GM18520 (cell line): ENCODE data around the gene NACC2.

Experiments used
- ATAC-seq: cut with Tn5 transposase; IDR thresholded peaks from one replicate; pipeline ENCODE4 v1.9.1; 2021; ENCODE audit not compliant: unreplicated experiment

Gene NACC2

DNA sequence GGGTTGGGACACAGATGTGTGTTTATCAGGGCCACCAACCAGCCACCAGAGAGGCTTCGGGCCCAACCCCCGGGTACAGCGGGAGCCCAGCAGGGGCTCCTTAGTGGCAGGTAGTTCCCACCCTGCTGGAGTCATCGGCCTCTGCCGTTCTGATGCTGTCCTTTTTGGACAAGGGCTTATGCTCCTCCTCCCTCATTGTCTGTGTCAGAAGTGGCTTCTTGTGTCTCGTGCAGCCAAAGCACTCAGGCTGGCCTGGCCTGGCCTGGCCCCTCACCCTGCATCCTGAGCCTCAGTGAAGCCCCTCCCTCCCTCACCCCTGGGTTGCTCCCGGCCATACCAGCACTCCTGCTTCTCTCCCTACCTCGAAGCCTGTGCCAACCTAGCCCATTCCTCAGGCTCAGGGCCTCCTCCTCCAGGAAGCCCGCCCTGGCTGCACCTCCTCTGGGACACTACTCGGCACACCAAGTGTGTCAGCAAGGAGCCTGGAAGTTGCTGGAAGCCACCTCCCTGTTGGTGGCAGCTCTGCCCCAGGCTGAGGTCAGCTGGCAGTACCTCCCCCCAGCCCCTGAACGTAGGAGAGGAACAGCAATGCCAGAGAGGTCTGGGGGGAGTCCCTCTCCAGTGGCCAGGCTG is 129.8 kb downstream of the NACC2 start:
- no peak for ATAC-seq

DNA sequence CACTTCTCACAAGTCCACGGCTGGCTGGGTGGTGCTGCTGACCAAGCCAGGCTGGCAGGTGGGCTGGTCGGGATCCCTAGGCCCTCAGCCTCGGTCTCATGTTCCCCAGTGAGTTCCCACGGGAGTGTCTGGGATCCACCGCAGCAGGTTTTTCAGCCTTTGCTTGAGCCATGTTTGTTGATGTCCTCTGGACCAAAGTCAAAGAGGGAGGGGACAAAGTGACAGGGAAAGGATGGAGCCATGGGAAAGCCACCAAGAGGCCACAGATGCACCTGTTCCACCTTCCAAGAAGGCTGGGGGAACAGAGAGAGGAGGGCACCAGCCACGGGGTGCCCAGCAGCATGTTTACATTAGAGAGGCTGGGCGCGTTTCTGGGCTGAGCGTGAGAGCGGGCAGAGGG is 131.2 kb downstream of the NACC2 start:
- no peak for ATAC-seq

DNA sequence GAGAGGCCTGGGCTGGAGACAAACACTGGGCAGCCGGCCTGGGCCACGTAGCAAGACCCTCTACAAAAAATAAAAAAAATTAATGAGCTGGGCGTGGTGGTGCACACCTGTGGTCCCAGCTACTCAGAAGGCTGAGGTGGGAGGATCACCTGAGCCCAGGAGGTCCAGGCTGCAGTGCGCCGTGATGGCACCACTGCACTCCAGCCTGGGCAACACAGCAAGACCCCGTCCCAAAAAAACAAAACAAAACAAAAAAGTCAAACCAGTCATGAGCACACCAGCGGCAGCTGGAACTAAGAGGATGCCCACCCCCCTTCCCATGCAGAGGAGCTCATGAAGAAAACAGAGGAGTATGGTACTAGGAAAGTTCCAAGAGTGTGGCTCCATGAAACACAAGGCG is 131.8 kb downstream of the NACC2 start:
- no peak for ATAC-seq

DNA sequence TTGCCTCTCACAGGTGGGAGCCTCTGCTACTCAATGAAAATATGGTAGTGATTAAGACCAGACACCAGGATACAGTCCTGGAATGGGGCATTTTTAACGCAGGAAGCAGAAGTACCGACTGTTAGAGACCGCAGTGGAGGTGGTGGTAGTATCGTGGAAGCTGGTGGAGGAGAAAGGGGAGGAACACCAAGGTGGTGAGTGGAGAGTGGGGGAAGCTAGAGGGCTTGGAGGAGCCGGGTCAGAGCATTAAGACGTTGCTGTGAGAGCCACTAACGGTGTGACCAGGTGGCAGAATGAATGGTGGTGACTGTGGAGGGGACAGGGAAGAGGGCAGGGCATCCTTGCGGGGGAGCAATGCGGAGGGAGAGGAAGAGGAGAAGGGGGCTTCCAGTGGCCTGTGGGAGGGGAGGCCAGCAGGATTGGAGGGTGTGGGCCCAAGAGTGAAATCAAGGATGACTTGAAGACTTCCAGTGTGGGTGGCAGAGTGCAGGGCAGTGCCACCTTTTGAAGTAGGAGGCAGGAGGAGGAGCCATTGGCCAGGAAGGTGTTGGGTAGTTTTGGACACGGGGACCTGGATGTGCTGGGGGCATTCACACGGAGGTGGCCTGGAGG is 132.3 kb downstream of the NACC2 start:
- no peak for ATAC-seq

DNA sequence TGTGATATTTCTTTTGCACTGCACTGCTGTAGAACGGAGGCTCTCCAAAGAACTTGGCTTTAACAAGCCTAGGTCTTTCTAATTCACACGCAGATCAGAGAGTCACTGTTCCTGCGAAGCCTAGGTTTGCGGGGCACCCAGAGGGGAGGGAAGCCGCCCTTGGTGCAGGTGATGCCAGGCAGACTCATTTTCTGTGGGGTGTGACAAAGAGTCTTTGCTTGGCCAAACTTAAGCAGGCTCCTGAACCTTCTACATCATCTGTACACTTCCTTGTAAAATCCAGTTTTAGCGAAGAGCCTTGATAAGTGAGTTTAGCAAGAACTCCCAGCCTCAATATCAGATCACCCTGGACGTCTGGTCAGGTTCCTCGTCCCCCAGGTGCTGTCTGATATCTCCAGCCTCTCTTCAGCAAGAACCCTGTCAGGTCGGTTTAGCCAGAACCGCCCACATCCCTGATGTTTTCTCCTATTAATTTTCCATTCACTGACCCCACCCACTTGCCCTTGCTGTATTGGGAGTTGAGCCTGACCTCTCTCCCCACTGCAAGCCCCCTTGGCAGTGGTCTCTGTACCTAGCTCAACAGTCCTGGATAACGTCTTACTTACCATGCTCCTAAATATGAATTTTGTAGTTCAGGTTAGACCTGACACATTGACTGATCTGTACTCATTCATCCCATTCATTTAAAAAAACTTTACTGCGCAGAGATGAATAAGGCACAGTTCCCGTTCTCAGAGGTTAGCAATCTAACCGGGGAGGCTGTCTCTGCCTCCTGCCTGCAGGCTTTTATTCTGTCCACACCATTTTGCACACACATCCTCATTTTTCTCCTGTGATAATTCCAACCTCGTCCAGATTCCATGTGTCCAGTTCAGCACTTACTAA is 133.0 kb downstream of the NACC2 start:
- no peak for ATAC-seq

DNA sequence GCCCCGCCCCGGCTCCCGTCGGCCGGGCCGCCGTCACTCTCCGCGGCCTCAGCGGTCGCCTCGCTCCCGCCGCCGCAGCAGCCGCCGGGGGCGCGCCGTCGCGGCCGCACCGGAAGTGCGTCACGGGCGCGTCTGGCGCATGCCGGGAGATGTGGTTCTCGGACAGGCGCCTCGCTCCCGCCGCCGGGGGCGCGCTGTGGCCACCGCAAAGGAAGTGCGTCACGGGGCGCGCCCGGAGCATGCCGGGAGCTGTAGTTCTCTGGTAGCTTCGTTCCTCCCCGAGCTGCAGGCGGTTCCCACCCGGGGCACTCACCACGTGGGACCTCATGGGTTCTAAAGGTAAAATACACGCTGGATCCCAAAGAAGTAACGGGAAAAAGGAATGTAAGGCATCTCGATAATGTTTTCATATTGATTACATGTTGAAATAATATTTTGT is 133.8 kb downstream of the NACC2 start, which contains the start of gene UBAC1:
TSS of gene UBAC1 (minus strand) at position 97 of the 439 bp plus-strand sequence. CDS start 211 bp downstream, outside the sequence.
- peak; percentile 93 for ATAC-seq

DNA sequence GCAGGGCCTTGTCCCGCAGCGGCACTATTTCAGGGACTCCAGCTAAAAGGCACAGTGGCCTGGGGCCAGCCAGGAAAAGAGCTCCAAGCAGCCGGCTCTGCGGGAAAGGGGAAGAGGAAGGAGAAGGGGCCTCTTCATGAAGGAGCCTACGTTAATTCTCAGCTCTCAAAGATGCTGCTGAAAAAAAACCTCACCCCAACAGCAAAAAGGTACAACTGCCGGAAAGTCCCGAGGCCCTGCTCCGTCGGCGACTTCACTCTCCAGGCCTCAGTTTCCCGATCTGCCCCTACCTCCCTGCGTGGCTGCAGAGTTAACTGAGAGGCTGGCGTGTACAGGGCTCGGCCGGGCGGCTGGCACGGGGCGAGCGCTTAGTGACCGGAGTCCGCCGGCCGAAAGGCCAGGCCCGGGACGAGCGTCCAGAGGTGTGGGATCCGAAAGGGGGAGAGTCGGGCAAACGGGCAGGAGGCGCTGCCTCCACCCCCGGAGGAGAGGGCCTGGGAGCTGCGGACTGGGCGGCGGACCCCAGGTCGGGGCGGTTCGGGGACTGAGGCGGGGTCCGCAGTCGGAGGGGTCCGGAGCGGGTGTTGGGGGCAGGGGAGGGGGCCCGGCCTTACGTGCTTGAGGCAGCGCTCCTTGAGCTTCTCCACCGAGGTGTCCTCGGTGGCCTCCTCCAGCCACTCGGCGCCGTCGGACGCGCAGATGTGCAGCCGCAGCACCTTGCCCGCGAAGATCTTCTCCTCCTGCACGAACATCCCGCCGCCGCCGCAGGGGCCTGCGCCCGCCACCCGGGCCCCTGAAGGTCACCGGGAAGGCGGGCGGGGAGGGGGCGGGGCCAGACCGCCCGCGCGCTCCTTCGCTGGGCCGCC is 134.4 kb downstream of the NACC2 start:
- no peak for ATAC-seq

DNA sequence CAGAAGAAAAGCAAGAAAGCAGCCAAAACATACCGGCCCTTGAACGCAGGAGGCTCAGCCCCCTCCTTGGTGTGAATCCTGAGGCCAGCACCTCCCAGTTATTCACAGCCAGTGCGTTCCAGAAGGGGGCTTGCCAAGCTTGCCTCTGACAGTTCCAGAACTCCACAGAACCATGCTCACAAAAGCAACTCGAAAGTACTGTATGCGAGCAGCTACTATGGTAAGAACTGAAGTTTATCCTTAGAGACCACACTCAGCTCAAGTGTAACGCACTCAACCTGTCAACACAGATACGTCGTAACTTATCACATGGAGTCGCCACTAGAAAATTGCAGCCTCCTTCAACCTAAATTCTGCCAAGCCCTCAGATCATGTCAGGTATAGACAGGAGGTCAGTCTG is 135.3 kb downstream of the NACC2 start:
- no peak for ATAC-seq

DNA sequence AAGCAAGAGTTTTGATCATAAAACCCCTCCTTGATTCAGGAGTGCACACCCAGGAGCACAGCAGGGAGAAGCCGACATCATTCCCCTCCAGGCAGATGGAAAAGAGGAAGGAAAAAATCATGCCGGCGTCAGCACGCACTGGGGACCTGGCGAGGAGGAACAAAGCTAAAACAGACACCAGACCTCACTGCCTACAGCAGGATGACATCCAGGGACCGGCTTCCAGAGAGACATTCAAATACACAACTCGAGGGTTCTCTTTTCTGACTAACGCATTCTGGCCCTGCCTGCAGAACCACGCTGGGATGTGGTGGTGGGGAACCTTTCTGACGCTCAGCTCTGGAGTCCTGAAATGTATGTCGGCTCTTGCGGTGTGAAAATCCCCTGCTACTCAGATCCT is 136.6 kb downstream of the NACC2 start:
- ATAC-seq: no peak

DNA sequence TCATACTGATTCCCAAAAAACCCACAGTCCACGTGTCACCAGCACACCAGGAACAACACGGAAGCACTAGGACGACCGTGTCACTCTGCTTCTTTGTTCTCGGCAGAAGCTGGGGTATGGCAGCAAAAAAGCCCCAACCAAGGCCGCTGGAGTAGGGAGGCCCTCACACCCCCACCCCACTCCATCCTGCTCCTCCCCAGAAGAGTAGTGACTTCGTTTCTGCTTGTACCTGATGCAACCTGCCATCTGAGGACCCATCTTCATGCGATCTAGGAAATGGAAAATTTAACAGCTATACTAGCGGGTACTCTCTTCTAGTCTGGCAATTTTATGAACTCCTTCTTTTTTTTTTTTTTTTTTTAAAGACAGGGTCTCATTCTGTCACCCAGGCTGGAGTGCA is 137.7 kb downstream of the NACC2 start:
- no peak for ATAC-seq

DNA sequence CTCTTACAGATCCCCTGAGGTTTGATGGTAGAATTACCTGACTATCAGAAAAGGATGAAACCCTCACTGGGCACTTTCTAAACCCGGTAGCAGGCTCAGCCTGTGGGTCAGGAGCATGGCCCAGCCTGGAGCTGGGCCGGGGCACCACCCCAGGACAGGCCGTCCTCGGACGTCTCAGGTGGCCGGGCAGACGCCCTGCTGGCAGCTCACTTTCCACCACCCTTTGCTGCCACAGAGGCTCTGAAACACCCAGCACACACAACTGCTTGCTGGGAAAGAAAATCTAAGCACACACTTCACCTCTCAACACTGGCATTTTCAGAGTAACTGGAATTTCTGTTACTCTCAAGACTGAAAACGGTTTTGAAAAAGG is 138.3 kb downstream of the NACC2 start:
- no peak for ATAC-seq
